Erythroblast (primary cell): Measurements from ENCODE around the gene WDFY1.

Experiments
- DNase-seq, 2 experiments: peaks; one replicate each; lab custom pipeline; 2025; lab: John Stamatoyannopoulos, UW
- GATA1 ChIP-seq: IDR thresholded peaks from 2 replicates; pipeline ENCODE4 v1.6.1; 2011; ENCODE audit warnings: low read depth, mild to moderate bottlenecking, control low read depth, low read length, moderate library complexity
- POLR2A ChIP-seq: IDR thresholded peaks from 2 replicates; pipeline ENCODE4 v1.6.1; 2011; ENCODE audit warnings: mild to moderate bottlenecking, low read length

WDFY1 gene

DNA sequence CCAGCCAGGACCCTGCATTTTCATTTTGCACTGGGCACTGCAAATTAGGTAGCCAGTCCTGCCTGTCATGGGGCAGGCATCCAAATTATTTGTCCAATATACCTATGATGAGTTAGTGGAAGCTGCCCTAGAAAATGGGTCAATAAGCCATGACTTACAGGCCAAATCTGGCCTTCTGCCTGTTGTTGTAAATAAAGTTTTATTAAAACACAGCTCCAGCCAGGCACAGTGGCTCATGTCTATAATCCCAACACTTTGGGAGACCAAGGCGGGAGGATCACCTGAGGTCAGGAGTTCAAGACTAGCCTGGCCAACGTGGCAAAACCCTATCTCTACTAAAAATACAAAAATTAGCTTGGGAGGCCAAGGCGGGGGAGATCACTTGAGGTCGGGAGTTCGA, 116.0 kb downstream of the WDFY1 start:
- no peak for TF ChIP-seq GATA1
- TF ChIP-seq POLR2A: no peak
- DNase-seq: no peak

DNA sequence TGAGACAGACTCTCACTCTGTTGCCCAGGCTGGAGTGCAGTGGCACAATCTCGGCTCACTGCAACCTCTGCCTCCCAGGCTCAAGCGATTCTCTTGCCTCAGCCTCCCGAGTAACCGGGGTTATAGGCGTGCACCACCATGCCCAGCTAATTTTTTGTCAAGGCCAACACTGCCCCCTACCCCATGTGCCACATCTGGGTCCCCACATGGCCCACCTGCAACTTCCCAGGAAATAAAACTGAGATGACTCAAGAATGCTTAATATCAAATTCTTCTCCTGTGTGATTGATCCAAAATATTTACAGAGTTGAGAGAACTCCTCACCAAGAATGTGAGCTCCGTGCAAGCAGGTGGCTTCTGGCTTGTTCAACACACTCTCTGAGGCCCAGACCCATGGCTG, 116.8 kb downstream of the WDFY1 start:
- TF ChIP-seq POLR2A: no peak
- no peak for TF ChIP-seq GATA1
- no peak for DNase-seq

GRCh38 chr2:223826995-223827394, 118.1 kb downstream of the WDFY1 start:
- TF ChIP-seq POLR2A: no peak
- TF ChIP-seq GATA1: no peak
- DNase-seq: no peak
